HEK293T (cell line): ENCODE measurements around the gene FBXL7.

Experiments used
- CTCF ChIA-PET: fragments of 350-600 bp; formaldehyde crosslinking; extraction: SDS; loops from one replicate; lab custom pipeline; 2021; ENCODE audit warnings: antibody characterized with exemption, inconsistent platforms; lab: Yijun Ruan, JAX
- POLR2A ChIA-PET: fragments of 350-600 bp; formaldehyde crosslinking; extraction: SDS; loops from one replicate; lab custom pipeline; 2020; ENCODE audit warnings: antibody characterized with exemption, inconsistent platforms; lab: Yijun Ruan, JAX
- DNase-seq: peaks from one replicate; pipeline ENCODE4 v3.0.0; 2012; ENCODE audit warnings: mixed read lengths; ENCODE audit errors: extremely low spot score
- ARNT ChIP-seq: fragments of 450-650 bp; IDR thresholded peaks from 2 replicates; pipeline ENCODE4 v1.6.1; 2017; ENCODE audit warnings: mild to moderate bottlenecking
- BHLHE40 ChIP-seq: fragments of 450-650 bp; IDR thresholded peaks from 2 replicates; pipeline ENCODE4 v1.6.1; 2016; ENCODE audit warnings: mild to moderate bottlenecking, moderate library complexity, borderline replicate concordance
- CTBP1 ChIP-seq: fragments of 450-650 bp; IDR thresholded peaks from 2 replicates; pipeline ENCODE4 v1.6.1; 2016; ENCODE audit warnings: borderline replicate concordance
- ELF4 ChIP-seq: fragments of 450-650 bp; IDR thresholded peaks from 2 replicates; pipeline ENCODE4 v1.6.1; 2017; ENCODE audit warnings: antibody characterized with exemption
- FOXA1 ChIP-seq: fragments of 450-650 bp; IDR thresholded peaks from 2 replicates; pipeline ENCODE4 v1.6.1; 2016; ENCODE audit warnings: mild to moderate bottlenecking
- FOXK2 ChIP-seq: fragments of 450-650 bp; IDR thresholded peaks from 2 replicates; pipeline ENCODE4 v1.6.1; 2016; ENCODE audit warnings: mild to moderate bottlenecking
- FOXM1 ChIP-seq: fragments of 450-650 bp; IDR thresholded peaks from 2 replicates; pipeline ENCODE4 v1.6.1; 2017; ENCODE audit warnings: mild to moderate bottlenecking, borderline replicate concordance
- HDGF ChIP-seq: fragments of 450-650 bp; IDR thresholded peaks from 2 replicates; pipeline ENCODE4 v1.6.1; 2017; ENCODE audit warnings: antibody characterized with exemption, borderline replicate concordance
- L3MBTL2 ChIP-seq: fragments of 450-650 bp; conservative IDR thresholded peaks from 2 replicates; pipeline ENCODE4 v1.6.1; 2016; ENCODE audit warnings: mild to moderate bottlenecking
- LEF1 ChIP-seq: fragments of 450-650 bp; IDR thresholded peaks from 2 replicates; pipeline ENCODE4 v1.6.1; 2017; ENCODE audit warnings: mild to moderate bottlenecking, borderline replicate concordance
- NFRKB ChIP-seq: fragments of 450-650 bp; IDR thresholded peaks from 2 replicates; pipeline ENCODE4 v1.6.1; 2016; ENCODE audit warnings: mild to moderate bottlenecking, moderate library complexity
- PKNOX1 ChIP-seq: fragments of 450-650 bp; IDR thresholded peaks from 2 replicates; pipeline ENCODE4 v1.6.1; 2016
- SP1 ChIP-seq: fragments of 450-650 bp; IDR thresholded peaks from 2 replicates; pipeline ENCODE4 v1.6.1; 2017
- SUZ12 ChIP-seq: fragments of 450-650 bp; IDR thresholded peaks from 2 replicates; pipeline ENCODE4 v1.6.1; 2016; ENCODE audit warnings: mild to moderate bottlenecking
- TARDBP ChIP-seq: fragments of 450-650 bp; IDR thresholded peaks from 2 replicates; pipeline ENCODE4 v1.6.1; 2016
- ZNF384 ChIP-seq: fragments of 450-650 bp; IDR thresholded peaks from 2 replicates; pipeline ENCODE4 v1.6.1; 2016

Gene FBXL7

GRCh38 chr5:15959370-15960164 is 459.6 kb downstream of the FBXL7 start:
- POLR2A ChIA-PET, result no interaction called here
- CTCF ChIA-PET, result no interaction called here
- no peak for TF ChIP-seq CTBP1
- TF ChIP-seq L3MBTL2, result no peak
- TF ChIP-seq LEF1, result no peak
- no peak for TF ChIP-seq ARNT
- TF ChIP-seq BHLHE40, result no peak
- TF ChIP-seq SP1, result no peak
- TF ChIP-seq SUZ12, result no peak
- no peak for TF ChIP-seq FOXK2
- no peak for TF ChIP-seq FOXM1
- no peak for TF ChIP-seq PKNOX1
- no peak for DNase-seq

DNA sequence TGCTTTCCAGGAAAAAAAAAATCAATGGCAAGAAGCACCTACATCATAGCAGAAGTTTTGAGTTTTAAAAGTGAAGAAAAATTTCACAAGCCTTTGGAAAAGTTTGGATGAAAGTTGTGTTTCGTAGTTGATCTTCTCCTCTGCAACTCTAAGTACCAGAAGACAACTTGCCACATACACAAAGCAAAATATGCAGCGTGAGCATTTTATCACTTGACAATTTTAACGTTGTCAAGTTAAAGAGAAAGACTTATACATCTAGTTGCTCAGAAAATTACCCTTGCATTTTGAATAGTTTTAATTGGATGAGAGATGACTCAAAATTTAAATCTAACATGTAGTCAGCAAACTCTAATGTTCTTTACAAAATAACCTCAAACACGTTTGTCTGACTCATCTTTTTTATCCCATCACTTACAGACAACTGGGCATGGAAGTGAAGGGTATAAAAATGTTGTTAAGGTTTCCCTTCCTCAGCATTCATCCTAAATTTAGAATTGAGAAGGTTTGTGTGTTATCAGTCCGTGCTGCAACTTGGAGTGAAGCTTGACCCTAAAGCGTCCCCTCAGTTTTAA is 466.2 kb downstream of the FBXL7 start:
- CTCF ChIA-PET, result no interaction called here
- TF ChIP-seq TARDBP, result no peak
- no peak for TF ChIP-seq HDGF
- TF ChIP-seq LEF1, result no peak
- no peak for TF ChIP-seq FOXK2
- TF ChIP-seq L3MBTL2, result no peak
- no peak for TF ChIP-seq SUZ12
- TF ChIP-seq SP1, result no peak
- TF ChIP-seq PKNOX1, result no peak
- no peak for TF ChIP-seq ZNF384
- no peak for TF ChIP-seq FOXA1
- TF ChIP-seq ARNT, result no peak
- no peak for DNase-seq
- POLR2A ChIA-PET, result no interaction called here

DNA sequence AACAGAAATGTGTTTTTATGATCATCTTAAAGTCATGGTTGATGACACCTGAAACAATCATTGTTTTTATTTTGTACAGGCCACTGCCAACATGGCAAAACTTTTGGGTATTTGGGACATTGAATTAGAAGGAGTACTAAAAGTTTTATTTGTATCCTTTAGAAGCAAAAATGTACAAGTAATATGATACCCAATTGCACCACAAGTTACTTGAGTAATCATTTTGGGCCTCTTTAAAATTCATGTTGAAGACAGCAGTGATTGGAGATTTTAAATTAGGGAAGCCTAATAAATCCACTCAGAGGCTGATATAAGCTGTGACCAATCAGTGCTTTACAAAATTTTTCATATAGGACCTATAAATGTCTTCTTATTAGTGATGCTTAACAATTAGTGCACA is 466.7 kb downstream of the FBXL7 start:
- POLR2A ChIA-PET, result no interaction called here
- TF ChIP-seq BHLHE40 (no peak), FOXK2 (no peak), SUZ12 (no peak), ZNF384 (no peak), ELF4 (no peak), PKNOX1 (no peak), NFRKB (no peak), FOXM1 (no peak), FOXA1 (no peak), TARDBP (no peak), ARNT (no peak), CTBP1 (no peak), HDGF (no peak)
- no peak for DNase-seq
- CTCF ChIA-PET, result no interaction called here

DNA sequence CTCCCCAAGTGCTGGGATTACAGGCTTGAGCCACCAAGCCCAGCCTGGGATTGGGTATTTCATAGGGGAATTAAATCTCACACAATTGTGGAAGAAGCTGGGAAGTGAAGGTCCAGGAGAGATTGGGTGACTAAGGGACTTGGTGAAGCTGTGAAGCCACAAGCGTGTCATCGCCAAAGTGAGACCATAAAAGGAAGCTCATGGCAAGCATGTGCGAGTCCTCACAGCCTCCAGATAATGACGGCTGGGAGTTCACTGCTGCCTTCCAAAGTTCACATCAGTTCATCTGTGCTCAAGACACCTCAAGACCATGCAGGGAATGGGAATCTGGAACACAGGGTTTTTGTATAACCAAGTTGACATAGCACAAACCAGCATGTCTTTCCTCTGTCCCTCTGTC is 469.0 kb downstream of the FBXL7 start:
- TF ChIP-seq FOXK2 (no peak), TARDBP (no peak), BHLHE40 (no peak), LEF1 (no peak), L3MBTL2 (no peak), FOXA1 (no peak), FOXM1 (no peak), CTBP1 (no peak), HDGF (no peak), PKNOX1 (no peak), SP1 (no peak)
- ChIA-PET CTCF (no interaction called here), POLR2A (no interaction called here)
- no peak for DNase-seq

GRCh38 chr5:15977851-15978250 is 477.9 kb downstream of the FBXL7 start:
- DNase-seq, result no peak
- no peak for TF ChIP-seq ELF4
- no peak for TF ChIP-seq NFRKB
- no peak for TF ChIP-seq L3MBTL2
- TF ChIP-seq SUZ12, result no peak
- POLR2A ChIA-PET, result no interaction called here
- CTCF ChIA-PET, result no interaction called here

DNA sequence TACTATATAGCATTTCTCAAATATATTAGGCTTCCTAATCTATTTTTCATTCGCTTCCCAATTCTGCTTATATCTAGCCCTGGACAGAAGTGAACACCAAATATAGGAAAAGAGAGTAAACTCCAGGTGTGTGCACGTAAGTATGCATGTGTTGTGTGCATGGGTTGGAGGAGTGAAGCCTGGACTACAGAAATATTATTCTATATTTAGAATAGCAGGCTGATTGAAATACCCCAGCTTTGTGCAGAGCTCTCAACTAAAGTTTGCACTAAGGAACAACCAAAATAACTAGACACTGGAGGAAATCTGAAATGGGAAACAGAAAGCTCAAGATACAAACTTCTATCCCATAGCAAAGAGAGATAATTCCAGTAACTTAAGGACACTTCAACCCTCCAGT is 480.9 kb downstream of the FBXL7 start:
- ChIA-PET CTCF (interaction anchor here (0.6 kb wide), 1 partner anchor 1163 kb away, joined by 4 read pairs; no protein-coding TSS in a partner anchor), POLR2A (no interaction called here)
- DNase-seq, result no peak
- no peak for TF ChIP-seq LEF1
